Endothelial cell (in vitro differentiated cells): ENCODE data around the gene COMMD10. TPM values are rescaled to one million over a fixed set of nuclear protein-coding genes. Genes with fewer than 3 reads are reported as not detected.

Source experiments
- DNase-seq: peaks from one replicate; pipeline ENCODE4 v3.0.0; 2021; ENCODE audit warnings: low spot score
- H3K27ac Mint-ChIP-seq: one replicate; pipeline ENCODE4 v1.8.0; 2021; ENCODE audit warnings: mixed read lengths, inconsistent platforms; ENCODE audit not compliant: unreplicated experiment
- H3K27me3 Mint-ChIP-seq: one replicate; pipeline ENCODE4 v1.8.0; 2021; ENCODE audit warnings: mild to moderate bottlenecking, moderate library complexity, mixed read lengths, inconsistent platforms; ENCODE audit not compliant: unreplicated experiment
- H3K36me3 Mint-ChIP-seq: one replicate; pipeline ENCODE4 v1.8.0; 2021; ENCODE audit warnings: mild to moderate bottlenecking, low read depth, mixed read lengths, inconsistent platforms; ENCODE audit not compliant: unreplicated experiment
- H3K4me1 Mint-ChIP-seq: one replicate; pipeline ENCODE4 v1.8.0; 2021; ENCODE audit warnings: mild to moderate bottlenecking, mixed read lengths, inconsistent platforms; ENCODE audit not compliant: unreplicated experiment
- H3K4me3 Mint-ChIP-seq: one replicate; pipeline ENCODE4 v1.8.0; 2021; ENCODE audit warnings: mild to moderate bottlenecking, mixed read lengths, inconsistent platforms; ENCODE audit not compliant: unreplicated experiment
- H3K9me3 Mint-ChIP-seq: one replicate; pipeline ENCODE4 v1.8.0; 2021; ENCODE audit warnings: mixed read lengths, inconsistent platforms; ENCODE audit not compliant: unreplicated experiment
- CTCF ChIP-seq: fragments of 200-600 bp; sonication (generic); IDR thresholded peaks from one replicate; pipeline ENCODE4 v1.5.0; 2021; ENCODE audit warnings: antibody characterized with exemption; ENCODE audit not compliant: unreplicated experiment
- total RNA-seq: library from RNA; stranded (reverse); fragmentation: NEBNext Ultra II Directional; extraction: Animal tissue kit (Norgen Biotek cat#: 25700); gene quantifications from one replicate; pipeline ENCODE4 v1.2.1, GENCODE V29; 2021; ENCODE audit not compliant: unreplicated experiment

COMMD10 gene
- total RNA-seq, 1 donor from 2014 or later = 27.8 TPM

- H3K36me3 Mint-ChIP-seq = no peaks in the 10 kb centered on the region
- no peak for TF ChIP-seq CTCF
- no peaks in the 10 kb centered on the region for H3K4me1 Mint-ChIP-seq
- no peaks in the 10 kb centered on the region for H3K27me3 Mint-ChIP-seq
- no peak overlapping the region for H3K4me3 Mint-ChIP-seq
- H3K27ac Mint-ChIP-seq = no peak overlapping the region
- DNase-seq = no peak
- H3K9me3 Mint-ChIP-seq = no peaks in the 10 kb centered on the region
These were observed 188.8 kb downstream of the COMMD10 start for GRCh38 chr5:116273448-116274242.

- H3K9me3 Mint-ChIP-seq = no peaks in the 10 kb centered on the region
- H3K27me3 Mint-ChIP-seq = no peaks in the 10 kb centered on the region
- H3K36me3 Mint-ChIP-seq = no peaks in the 10 kb centered on the region
- TF ChIP-seq CTCF = no peak
- H3K4me3 Mint-ChIP-seq = no peak overlapping the region
- no peak for DNase-seq
- no peak overlapping the region for H3K27ac Mint-ChIP-seq
- H3K4me1 Mint-ChIP-seq = no peaks in the 10 kb centered on the region
These were observed 189.4 kb downstream of the COMMD10 start for GRCh38 chr5:116274251-116274650.

DNA sequence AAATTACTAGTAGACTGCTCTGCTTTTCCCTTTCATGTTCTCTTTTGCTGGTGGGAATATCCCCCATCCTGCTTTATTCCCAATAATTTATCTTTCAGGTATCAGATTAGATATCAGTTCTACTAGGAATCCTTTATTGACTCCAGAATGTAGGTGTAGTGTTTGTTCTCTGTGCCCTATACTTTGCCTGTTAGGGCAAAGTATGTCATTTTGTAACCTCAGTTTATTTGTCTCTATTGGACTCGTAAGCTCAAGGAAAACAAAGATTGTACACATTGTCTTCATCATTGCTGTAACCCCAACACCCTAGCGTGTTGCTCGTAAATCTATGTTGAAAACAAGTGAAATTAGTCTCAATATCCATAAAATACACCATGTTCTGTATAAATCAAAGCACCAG, 190.5 kb downstream of the COMMD10 start:
- DNase-seq = no peak
- Mint-ChIP-seq H3K27ac (no peak overlapping the region), H3K27me3 (no peaks in the 10 kb centered on the region), H3K4me3 (no peak overlapping the region), H3K9me3 (no peaks in the 10 kb centered on the region), H3K36me3 (no peaks in the 10 kb centered on the region), H3K4me1 (no peaks in the 10 kb centered on the region)
- no peak for TF ChIP-seq CTCF

DNA sequence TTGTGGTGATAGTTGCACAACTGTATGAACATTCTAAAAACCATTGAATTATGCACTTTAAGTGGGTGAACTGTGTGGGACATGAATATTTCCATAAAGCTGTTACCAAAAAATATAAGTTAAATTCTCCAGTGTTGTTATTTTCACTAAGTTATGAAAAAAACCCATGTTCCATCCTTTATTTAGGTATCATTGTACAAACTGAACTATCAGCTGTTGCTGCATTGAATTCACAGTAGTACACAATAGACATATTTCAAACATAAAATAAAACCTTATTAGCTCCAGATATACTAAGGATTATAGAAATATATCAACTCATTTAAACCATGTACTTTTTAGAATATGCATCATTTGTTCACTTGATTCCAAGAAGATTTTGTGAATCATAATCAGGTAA, 192.1 kb downstream of the COMMD10 start:
- H3K9me3 Mint-ChIP-seq = no peaks in the 10 kb centered on the region
- H3K36me3 Mint-ChIP-seq = no peaks in the 10 kb centered on the region
- no peak for DNase-seq
- H3K27ac Mint-ChIP-seq = no peak overlapping the region
- no peak for TF ChIP-seq CTCF
- H3K27me3 Mint-ChIP-seq = no peaks in the 10 kb centered on the region
- no peak overlapping the region for H3K4me3 Mint-ChIP-seq
- H3K4me1 Mint-ChIP-seq = no peaks in the 10 kb centered on the region

DNA sequence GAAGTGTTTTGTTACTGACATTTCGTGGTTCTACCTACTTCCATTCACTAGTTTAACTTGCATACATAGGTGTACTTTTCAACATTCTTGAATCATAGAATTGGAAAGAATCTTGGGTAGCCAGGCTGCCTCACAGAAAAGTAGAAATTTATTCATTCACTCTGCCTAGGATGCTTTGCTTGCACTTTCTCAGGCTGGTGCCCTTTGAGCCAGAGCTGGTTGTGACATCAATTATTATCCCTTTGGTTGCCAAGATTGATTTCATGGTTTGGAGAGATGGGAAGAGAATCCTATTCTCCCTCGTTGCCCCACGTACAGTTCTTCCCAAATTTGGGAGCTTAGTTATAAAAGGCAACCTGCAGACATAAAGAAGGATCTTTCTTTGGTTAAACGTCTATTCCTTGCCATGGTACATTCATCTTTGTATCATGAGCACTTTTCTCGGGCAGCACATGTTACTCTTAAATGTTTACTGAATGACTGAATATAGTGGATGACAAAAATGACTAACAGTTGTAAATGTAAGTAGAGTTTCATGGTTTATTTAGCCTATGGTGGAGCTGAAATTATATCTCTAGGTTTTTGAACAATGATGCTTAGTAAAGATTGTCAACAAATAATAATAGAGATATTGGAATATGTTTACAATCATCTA, 195.5 kb downstream of the COMMD10 start:
- Mint-ChIP-seq H3K27ac (no peak overlapping the region), H3K27me3 (no peaks in the 10 kb centered on the region), H3K36me3 (no peaks in the 10 kb centered on the region), H3K4me3 (no peak overlapping the region), H3K9me3 (no peaks in the 10 kb centered on the region), H3K4me1 (no peaks in the 10 kb centered on the region)
- DNase-seq = no peak
- no peak for TF ChIP-seq CTCF
